PFSK-1 (cell line): ENCODE results near the gene MYBPH.

Source experiments
- FOXP2 ChIP-seq: optimal IDR thresholded peaks from 2 replicates; pipeline ENCODE3; 2011; ENCODE audit warnings: borderline replicate concordance, control low read depth, inconsistent platforms; ENCODE audit not compliant: insufficient read depth; ENCODE audit errors: extremely low read length, extremely low read depth
- POLR2AphosphoS5 ChIP-seq: IDR thresholded peaks from 2 replicates; pipeline ENCODE4 v1.6.1; 2012; ENCODE audit warnings: low read depth, mild to moderate bottlenecking, control low read depth, low read length, moderate library complexity
- REST ChIP-seq, 2 experiments: IDR thresholded peaks; 2 replicates each; pipeline versions ENCODE4 v1.6.1 to v1.8.0; 2011 to 2012; ENCODE audit warnings: low read depth in 2 of 2, low read length in 2 of 2, control low read depth in 1 of 2, inconsistent platforms in 1 of 2, mild to moderate bottlenecking in 1 of 2, moderate library complexity in 1 of 2; ENCODE audit not compliant: insufficient read depth in 1 of 2
- SIN3A ChIP-seq: IDR thresholded peaks from 2 replicates; pipeline ENCODE4 v1.6.1; 2012; ENCODE audit warnings: mild to moderate bottlenecking, low read length, moderate library complexity, borderline replicate concordance; ENCODE audit not compliant: insufficient read depth
- TAF1 ChIP-seq: IDR thresholded peaks from 2 replicates; pipeline ENCODE4 v1.6.1; 2012; ENCODE audit warnings: low read length, control low read depth, borderline replicate concordance; ENCODE audit not compliant: insufficient read depth

DNA sequence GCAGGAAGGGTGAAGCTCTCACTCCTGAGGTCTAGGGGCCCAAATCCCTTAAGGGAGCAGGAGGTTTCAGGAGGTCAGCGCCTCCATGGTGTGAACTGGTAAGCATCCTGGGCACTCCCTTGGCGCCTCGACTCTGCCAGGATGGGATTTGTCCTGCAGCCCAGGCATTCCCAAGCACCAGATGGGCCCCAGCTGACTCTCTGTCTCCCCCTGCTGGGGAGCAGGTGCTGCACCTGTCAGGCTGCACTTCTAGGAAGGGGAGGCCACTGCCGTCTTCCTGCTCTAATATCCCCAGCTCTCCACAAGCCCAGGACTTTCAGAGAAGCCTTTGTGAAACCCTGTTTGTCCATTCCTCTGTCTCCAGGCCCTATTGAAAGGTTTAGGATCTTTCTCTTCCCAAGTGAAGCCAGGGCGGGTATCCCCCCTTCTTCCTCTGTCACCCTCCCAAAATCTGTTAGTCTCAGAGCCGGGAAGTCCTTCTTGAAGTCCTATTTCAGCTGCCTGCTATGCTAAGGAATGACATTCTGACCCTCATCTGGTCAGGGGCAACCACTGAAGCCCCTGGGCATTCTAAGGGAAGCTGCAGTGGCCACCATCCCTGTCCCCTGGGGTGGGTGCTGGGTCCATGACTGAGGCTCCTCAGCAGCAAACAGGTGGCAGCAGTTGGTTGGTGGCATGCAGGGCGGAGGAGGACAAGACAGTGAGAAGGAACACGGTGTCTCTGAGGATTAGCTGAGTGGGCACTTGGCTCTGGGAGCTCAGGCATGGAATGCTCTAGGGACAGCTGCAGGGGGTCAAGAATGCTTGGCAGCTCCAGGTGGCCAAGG lies 3.2 kb downstream of the MYBPH start:
- TF ChIP-seq SIN3A, result no peak
- TF ChIP-seq TAF1, result no peak
- TF ChIP-seq REST (IDR thresholded peaks at IDR 0.05; ENCODE audit: insufficient read depth in 1 of 2, low read depth in 2 of 2, low read length in 2 of 2), result no peak
- TF ChIP-seq FOXP2, result no peak
- TF ChIP-seq POLR2AphosphoS5, result no peak
